DND-41 (cell line): ENCODE data around the gene HSD17B11.

ENCODE experiments used
- ATAC-seq: fragments of 200-7000 bp; cut with Tn5 transposase; 3 replicates; pipeline ENCODE4 v1.9.1; 2021; ENCODE audit warnings: low read depth; ENCODE audit not compliant: insufficient read depth
- DNase-seq: peaks from one replicate; pipeline ENCODE4 v3.0.0-alpha.2; 2020
- H2AFZ ChIP-seq: 2 replicates; pipeline ENCODE4 v1.6.0; 2012; ENCODE audit warnings: low read depth, low read length
- H3K27ac ChIP-seq: 2 replicates; pipeline ENCODE4 v1.5.1; 2012; ENCODE audit warnings: low read length, inconsistent platforms
- H3K27me3 ChIP-seq: fragments of 200-600 bp; sonication (generic); 2 replicates; pipeline ENCODE4 v1.6.0; 2012; ENCODE audit warnings: low read length, mild to moderate bottlenecking, inconsistent platforms; ENCODE audit not compliant: insufficient read depth, poor library complexity
- H3K36me3 ChIP-seq: 2 replicates; pipeline ENCODE4 v1.5.1; 2012; ENCODE audit warnings: low read length, inconsistent platforms; ENCODE audit not compliant: insufficient read depth
- H3K4me1 ChIP-seq: 2 replicates; pipeline ENCODE4 v1.5.1; 2012; ENCODE audit warnings: mild to moderate bottlenecking, low read length; ENCODE audit not compliant: insufficient read depth
- H3K4me2 ChIP-seq: 2 replicates; pipeline ENCODE4 v1.6.0; 2012; ENCODE audit warnings: mild to moderate bottlenecking, moderate library complexity, low read length, inconsistent platforms; ENCODE audit not compliant: insufficient read depth
- H3K4me3 ChIP-seq, 2 experiments: fragments of 200-600 bp in 1 of 2; shearing (Covaris generic) in 1 of 2; 2 replicates each; pipeline ENCODE4 v1.5.1; 2012 to 2016; ENCODE audit warnings: inconsistent platforms in 2 of 2, low read length in 2 of 2, mild to moderate bottlenecking in 2 of 2, low read depth in 1 of 2, moderate library complexity in 1 of 2
- H3K79me2 ChIP-seq: 2 replicates; pipeline ENCODE4 v1.6.0; 2012; ENCODE audit warnings: low read length, inconsistent platforms; ENCODE audit not compliant: insufficient read depth
- H3K9ac ChIP-seq: 2 replicates; pipeline ENCODE4 v1.6.0; 2012; ENCODE audit warnings: low read depth, mild to moderate bottlenecking, inconsistent platforms, low read length, moderate library complexity
- H3K9me3 ChIP-seq: 2 replicates; pipeline ENCODE4 v1.5.1; 2012; ENCODE audit warnings: low read length, moderate library complexity, mild to moderate bottlenecking, inconsistent platforms; ENCODE audit not compliant: insufficient read depth, severe bottlenecking
- H4K20me1 ChIP-seq: 2 replicates; pipeline ENCODE4 v1.6.0; 2012; ENCODE audit warnings: low read length; ENCODE audit not compliant: insufficient read depth
- EZH2 ChIP-seq: IDR thresholded peaks from 3 replicates; pipeline ENCODE4 v1.6.1; 2012; ENCODE audit warnings: borderline replicate concordance, low read depth, mild to moderate bottlenecking, moderate library complexity, low read length, inconsistent platforms; ENCODE audit not compliant: severe bottlenecking
- TF ChIP-seq, protein P1 (sequence below): IDR thresholded peaks from 2 replicates; pipeline ENCODE4 v1.5.1; 2012; ENCODE audit warnings: borderline replicate concordance, low read length, moderate library complexity, mild to moderate bottlenecking; ENCODE audit not compliant: poor library complexity, severe bottlenecking; ENCODE audit errors: extremely low read depth

Gene HSD17B11

DNA sequence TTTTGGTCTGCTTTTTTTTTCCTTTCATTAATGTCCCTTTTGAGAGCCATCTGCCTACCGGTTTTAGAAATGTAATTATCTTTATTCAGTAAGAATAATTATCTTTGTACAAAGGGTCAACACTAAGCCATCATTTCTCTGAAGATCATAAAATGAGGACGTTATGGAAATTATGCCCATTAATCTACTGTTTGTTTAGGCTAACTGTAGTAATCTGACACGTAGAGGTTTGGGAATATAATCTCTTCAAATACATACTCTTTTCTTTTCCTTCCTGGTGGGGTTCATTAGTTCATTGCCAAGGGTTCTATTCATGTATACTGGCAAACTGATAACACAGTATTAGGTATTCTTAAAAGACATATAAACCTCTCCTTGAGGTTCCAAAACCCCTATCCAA, 64.5 kb downstream of the HSD17B11 start:
- Histone ChIP-seq H3K27ac (no peak overlapping the region), H4K20me1 (no peaks in the 10 kb centered on the region), H3K4me3 (no peak overlapping the region), H2AFZ (no peak overlapping the region), H3K36me3 (no peaks in the 10 kb centered on the region), H3K27me3 (no peaks in the 10 kb centered on the region), H3K4me1 (no peaks in the 10 kb centered on the region), H3K79me2 (no peaks in the 10 kb centered on the region), H3K4me2 (no peak overlapping the region), H3K9ac (no peak overlapping the region), H3K9me3 (no peaks in the 10 kb centered on the region)
- ATAC-seq: no peak
- TF ChIP-seq EZH2: no peak
- TF ChIP-seq, protein P1, sequence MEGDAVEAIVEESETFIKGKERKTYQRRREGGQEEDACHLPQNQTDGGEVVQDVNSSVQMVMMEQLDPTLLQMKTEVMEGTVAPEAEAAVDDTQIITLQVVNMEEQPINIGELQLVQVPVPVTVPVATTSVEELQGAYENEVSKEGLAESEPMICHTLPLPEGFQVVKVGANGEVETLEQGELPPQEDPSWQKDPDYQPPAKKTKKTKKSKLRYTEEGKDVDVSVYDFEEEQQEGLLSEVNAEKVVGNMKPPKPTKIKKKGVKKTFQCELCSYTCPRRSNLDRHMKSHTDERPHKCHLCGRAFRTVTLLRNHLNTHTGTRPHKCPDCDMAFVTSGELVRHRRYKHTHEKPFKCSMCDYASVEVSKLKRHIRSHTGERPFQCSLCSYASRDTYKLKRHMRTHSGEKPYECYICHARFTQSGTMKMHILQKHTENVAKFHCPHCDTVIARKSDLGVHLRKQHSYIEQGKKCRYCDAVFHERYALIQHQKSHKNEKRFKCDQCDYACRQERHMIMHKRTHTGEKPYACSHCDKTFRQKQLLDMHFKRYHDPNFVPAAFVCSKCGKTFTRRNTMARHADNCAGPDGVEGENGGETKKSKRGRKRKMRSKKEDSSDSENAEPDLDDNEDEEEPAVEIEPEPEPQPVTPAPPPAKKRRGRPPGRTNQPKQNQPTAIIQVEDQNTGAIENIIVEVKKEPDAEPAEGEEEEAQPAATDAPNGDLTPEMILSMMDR: no peak
- DNase-seq: no peak

DNA sequence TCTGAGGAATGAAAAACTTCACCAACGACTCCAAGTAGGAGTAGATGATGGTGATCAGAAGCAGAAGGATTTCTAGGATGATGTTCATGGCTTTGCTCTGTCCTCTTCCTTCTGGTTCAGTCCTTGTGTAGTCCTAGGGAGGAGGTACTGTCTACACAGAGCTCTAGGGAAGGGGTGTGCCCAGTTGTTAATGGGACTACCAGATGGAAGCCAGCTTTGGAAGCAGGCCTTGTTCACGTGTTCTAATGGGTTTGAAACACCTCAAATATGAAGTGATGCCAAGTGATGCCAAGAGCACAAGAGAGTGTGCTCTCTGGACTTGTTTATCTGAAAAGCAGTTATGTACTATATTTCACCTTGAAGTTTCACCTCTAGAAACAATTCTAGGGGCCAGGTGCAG, 68.2 kb downstream of the HSD17B11 start, which contains the start of gene HSD17B13:
HSD17B13 (minus strand) TSS at position 129 of the 400 bp plus-strand sequence; CDS start at position 88, 41 bp downstream.
- Histone ChIP-seq H3K4me2 (no peak within 1 kb of the TSS), H3K27me3 (no peaks in the 10 kb centered on the region)
- TF ChIP-seq, protein P1: no peak
- no peak for TF ChIP-seq EZH2

DNA sequence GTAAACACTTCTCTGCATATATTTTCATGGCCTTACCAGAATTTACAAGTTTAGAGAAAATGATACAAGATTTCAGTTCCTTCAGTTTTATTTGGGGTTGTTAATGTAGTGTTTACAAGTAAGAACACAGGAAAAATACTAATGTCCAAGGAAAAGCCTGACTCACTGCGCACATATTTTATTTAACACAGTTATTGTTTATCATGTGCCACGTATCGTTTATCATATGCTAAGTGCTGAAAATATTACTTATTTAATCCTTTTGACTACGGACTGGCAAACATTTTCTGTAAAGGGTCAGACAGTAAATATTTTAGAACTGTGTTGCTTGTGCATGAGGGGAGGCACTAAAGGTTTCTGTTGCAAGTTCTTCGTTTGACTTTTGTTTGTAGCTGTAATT, 69.1 kb downstream of the HSD17B11 start:
- H3K79me2 ChIP-seq: no peaks in the 10 kb centered on the region

More for the DNA sequence above, 68.2 kb downstream of the HSD17B11 start, which contains the start of gene HSD17B13:
- Histone ChIP-seq H2AFZ (no peak within 1 kb of the TSS), H3K4me1 (no peaks in the 10 kb centered on the region), H4K20me1 (no peaks in the 10 kb centered on the region), H3K9ac (no peak within 1 kb of the TSS), H3K36me3 (no peaks in the 10 kb centered on the region), H3K79me2 (no peaks in the 10 kb centered on the region), H3K27ac (no peak within 1 kb of the TSS), H3K9me3 (no peaks in the 10 kb centered on the region), H3K4me3 (no peak within 1 kb of the TSS)
- ATAC-seq (no peak), DNase-seq (no peak)

More for the DNA sequence above, 69.1 kb downstream of the HSD17B11 start:
- Histone ChIP-seq H2AFZ (no peak overlapping the region), H3K36me3 (no peaks in the 10 kb centered on the region), H3K4me3 (no peak overlapping the region), H4K20me1 (no peaks in the 10 kb centered on the region), H3K4me2 (no peak overlapping the region), H3K9me3 (no peaks in the 10 kb centered on the region), H3K9ac (no peak overlapping the region), H3K27ac (no peak overlapping the region), H3K4me1 (no peaks in the 10 kb centered on the region), H3K27me3 (no peaks in the 10 kb centered on the region)
- DNase-seq (no peak), ATAC-seq (no peak)
- TF ChIP-seq, protein P1: no peak
- TF ChIP-seq EZH2: no peak
